Measurements from ENCODE around the gene ELF5. TPM values are rescaled to one million over a fixed set of nuclear protein-coding genes. Genes with fewer than 3 reads are reported as not detected.

Gene ELF5
- total and polyA plus RNA-seq, 2 of the 8 experiments (the other 6 are each of a cell fraction or from before 2014, with no cell fraction given): not detected

DNA sequence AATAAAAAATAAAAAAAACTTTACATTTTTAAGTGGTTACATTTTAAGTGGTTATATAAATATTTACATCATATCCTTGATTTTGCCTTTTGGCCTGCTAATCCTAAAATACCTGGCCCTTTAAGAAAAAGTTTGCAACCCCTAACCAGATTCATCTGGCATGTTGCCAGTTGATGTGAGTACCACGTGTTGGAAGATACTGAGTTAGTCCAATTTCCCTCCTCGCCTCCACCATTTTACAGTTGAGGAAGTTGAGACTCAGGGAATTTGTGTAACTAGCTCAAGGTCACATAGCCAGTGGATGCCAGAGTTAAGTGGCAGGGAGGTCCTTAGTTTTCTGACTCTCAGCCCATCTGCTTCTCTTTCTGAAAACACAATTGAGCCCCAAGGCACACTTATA is 5.1 kb downstream of the ELF5 start:
- CTCF ChIA-PET (ENCODE audit: partially characterized antibody): interaction anchor here (0.6 kb wide), 1 partner anchor 9 kb away, joined by 3 read pairs; no protein-coding TSS in a partner anchor
- no peaks in the 10 kb centered on the region for H4K20me1 ChIP-seq (replicated peaks in 1 of 2; ENCODE audit: control insufficient read depth in 1 of 2, insufficient read depth in 2 of 2, low read length in 2 of 2)
- H3K36me3 ChIP-seq (ENCODE audit: control insufficient read depth in 2 of 4, insufficient read depth in 4 of 4, low read length in 3 of 4): no peaks in the 10 kb centered on the region
- TF ChIP-seq RAD21 (IDR thresholded peaks at IDR 0.05 in 1 of 2, conservative IDR thresholded peaks at IDR 0.05 in 1 of 2; ENCODE audit: low read depth in 2 of 2, low read length in 2 of 2): no peak
- TF ChIP-seq EP300 (IDR thresholded peaks at IDR 0.05; ENCODE audit: borderline replicate concordance in 1 of 2, low read depth in 2 of 2, low read length in 2 of 2): no peak

More for the DNA sequence above, 5.1 kb downstream of the ELF5 start:
- Histone ChIP-seq H2BK12ac (ENCODE audit: low read depth, low read length) (no peak overlapping the region), H3K18ac (ENCODE audit: extremely low read depth, low read length) (no peak overlapping the region), H2BK20ac (ENCODE audit: low read length) (no peak overlapping the region), H3K14ac (ENCODE audit: insufficient read length) (no peak overlapping the region), H3K9ac (replicated peaks in 1 of 4; ENCODE audit: extremely low read depth in 1 of 4, low read depth in 3 of 4, low read length in 3 of 4) (no peak overlapping the region), H3K4ac (replicated peaks; ENCODE audit: insufficient read length, low read depth, low read length) (no peak overlapping the region), H3K23ac (ENCODE audit: insufficient read length) (no peak overlapping the region), H2AK5ac (ENCODE audit: low read depth, low read length) (no peak overlapping the region), H3K27ac (ENCODE audit: low read depth, low read length) (no peak overlapping the region), H3K4me2 (ENCODE audit: insufficient read depth in 1 of 2, low read depth in 2 of 2, low read length in 2 of 2) (no peak overlapping the region), H3K9me3 (ENCODE audit: insufficient read depth in 2 of 2, low read depth in 1 of 2, low read length in 1 of 2) (no peaks in the 10 kb centered on the region), H3K79me2 (ENCODE audit: control insufficient read depth in 1 of 2, insufficient read depth in 2 of 2, low read length in 2 of 2) (no peaks in the 10 kb centered on the region), H3K79me1 (ENCODE audit: low read depth, low read length) (no peaks in the 10 kb centered on the region), H4K8ac (ENCODE audit: extremely low read depth, insufficient read depth, low read length) (no peak overlapping the region), H3K56ac (replicated peaks; ENCODE audit: insufficient read length, low read depth, low read length) (no peak overlapping the region), H4K91ac (replicated peaks; ENCODE audit: insufficient read length, low read length) (no peak overlapping the region), H3K4me3 (ENCODE audit: extremely low read depth in 1 of 4, insufficient read depth in 2 of 4, low read depth in 3 of 4, low read length in 4 of 4) (no peak overlapping the region), H2BK5ac (ENCODE audit: low read depth, low read length) (no peak overlapping the region), H3K27me3 (replicated peaks in 1 of 4; ENCODE audit: control insufficient read depth in 3 of 4, extremely low read depth in 1 of 4, insufficient read depth in 3 of 4, low read length in 3 of 4) (no peaks in the 10 kb centered on the region), H4K5ac (ENCODE audit: insufficient read length, low read depth, low read length) (no peak overlapping the region), H3K23me2 (ENCODE audit: low read depth, low read length) (no peaks in the 10 kb centered on the region), H2BK15ac (ENCODE audit: low read length) (no peak overlapping the region), H2BK120ac (replicated peaks; ENCODE audit: low read depth, low read length) (no peak overlapping the region), H3K4me1 (replicated peaks in 1 of 4; ENCODE audit: control insufficient read depth in 3 of 4, insufficient read depth in 4 of 4, low read length in 3 of 4) (peaks cover 0 to 3% (median 2%) of the 10 kb centered on the region in 4 experiments; a peak in 4 of 7 replicates), H2AFZ (ENCODE audit: low read length) (no peak overlapping the region)
- WGBS, 2 experiments (ENCODE audit: extremely low coverage in 1 of 2, insufficient coverage in 1 of 2, insufficient read length in 1 of 2, insufficient replicate concordance in 2 of 2, low coverage in 1 of 2, low lambda C conversion rate in 2 of 2, missing lambda C conversion rate in 1 of 2): 85% methylated on average over 2 of the region's 2 CpGs; no CpG with 5 or more reads in 1 of the 2 experiments
- POLR2A ChIA-PET (ENCODE audit: partially characterized antibody): no interaction called here
- no peak for DNase-seq (ENCODE audit: low read depth in 1 of 2, low spot score in 2 of 2)
- FAIRE-seq: no peak

All from H1 (cell line).